HepG2 (cell line): ENCODE results near the gene TXNDC11. TPM values are rescaled to one million over a fixed set of nuclear protein-coding genes. Genes with fewer than 3 reads are reported as not detected.

Source experiments
- ARNT ChIP-seq: fragments of 450-650 bp; IDR thresholded peaks from 2 replicates; pipeline ENCODE4 v1.6.1; 2017
- CCAR2 ChIP-seq: fragments of 200-400 bp; formaldehyde crosslinking; optimal IDR thresholded peaks from 2 replicates; pipeline ENCODE3; 2018; ENCODE audit warnings: low read depth, mild to moderate bottlenecking, low read length, moderate library complexity
- GLMP ChIP-seq: sonication (generic); formaldehyde crosslinking; IDR thresholded peaks from 2 replicates; pipeline ENCODE4 v1.9.0; 2021; ENCODE audit warnings: missing genetic modification reagents, mild to moderate bottlenecking, borderline replicate concordance
- HDAC6 ChIP-seq: fragments of 200-600 bp; sonication (generic); IDR thresholded peaks from 2 replicates; pipeline ENCODE4 v1.7.0; 2017; ENCODE audit warnings: mild to moderate bottlenecking, antibody characterized with exemption, low read length, low read depth
- KDM4B ChIP-seq: sonication (generic); formaldehyde crosslinking; IDR thresholded peaks from 2 replicates; pipeline ENCODE4 v1.4.0; 2020; ENCODE audit warnings: missing genetic modification reagents
- MTF1 ChIP-seq: sonication (generic); formaldehyde crosslinking; IDR thresholded peaks from 2 replicates; pipeline ENCODE4 v1.5.0; 2020; ENCODE audit warnings: missing genetic modification reagents
- NCOA2 ChIP-seq: sonication (generic); formaldehyde crosslinking; IDR thresholded peaks from 2 replicates; pipeline ENCODE4 v1.8.0; 2022; ENCODE audit warnings: inconsistent platforms
- PITX1 ChIP-seq: sonication (generic); formaldehyde crosslinking; IDR thresholded peaks from 2 replicates; pipeline ENCODE4 v1.5.1; 2020; ENCODE audit warnings: mild to moderate bottlenecking, missing genetic modification reagents
- RCOR2 ChIP-seq: IDR thresholded peaks from 2 replicates; pipeline ENCODE4 v1.6.1; 2016; ENCODE audit warnings: missing biosample characterization, missing genetic modification reagents
- TMF1 ChIP-seq: sonication (generic); formaldehyde crosslinking; IDR thresholded peaks from 2 replicates; pipeline ENCODE4 v1.8.1; 2022; ENCODE audit warnings: low read depth, missing genetic modification reagents
- TRIM22 ChIP-seq: fragments of 450-650 bp; IDR thresholded peaks from 2 replicates; pipeline ENCODE4 v1.6.1; 2017
- ZBTB46 ChIP-seq: sonication (generic); formaldehyde crosslinking; IDR thresholded peaks from 2 replicates; pipeline ENCODE4 v1.4.0; 2020; ENCODE audit warnings: mild to moderate bottlenecking, missing genetic modification reagents, borderline replicate concordance
- ZFY ChIP-seq: sonication (generic); formaldehyde crosslinking; IDR thresholded peaks from 2 replicates; pipeline ENCODE4 v1.4.0; 2020; ENCODE audit warnings: missing genetic modification reagents
- ZKSCAN1 ChIP-seq: fragments of 150-350 bp; IDR thresholded peaks from 2 replicates; pipeline ENCODE4 v1.6.1; 2014; ENCODE audit warnings: low read length
- ZMYM3 ChIP-seq: sonication (generic); formaldehyde crosslinking; IDR thresholded peaks from 2 replicates; pipeline ENCODE4 v1.5.1; 2020; ENCODE audit warnings: mild to moderate bottlenecking, missing genetic modification reagents
- ZNF3 ChIP-seq: IDR thresholded peaks from 2 replicates; pipeline ENCODE4 v1.7.0; 2017; ENCODE audit warnings: inconsistent platforms
- ZNF496 ChIP-seq: sonication (generic); formaldehyde crosslinking; IDR thresholded peaks from 2 replicates; pipeline ENCODE4 v1.8.1; 2023; ENCODE audit warnings: mild to moderate bottlenecking, moderate library complexity, missing genetic modification reagents; ENCODE audit not compliant: insufficient replicate concordance
- ZNF556 ChIP-seq: sonication (generic); formaldehyde crosslinking; IDR thresholded peaks from 2 replicates; pipeline ENCODE4 v1.4.0; 2020; ENCODE audit warnings: mild to moderate bottlenecking, missing genetic modification reagents, borderline replicate concordance
- ZNF562 ChIP-seq: sonication (generic); formaldehyde crosslinking; IDR thresholded peaks from 2 replicates; pipeline ENCODE4 v1.8.0; 2022; ENCODE audit warnings: missing genetic modification reagents, borderline replicate concordance
- ZNF747 ChIP-seq: sonication (generic); formaldehyde crosslinking; IDR thresholded peaks from 2 replicates; pipeline ENCODE4 v1.8.1; 2023; ENCODE audit warnings: missing genetic modification reagents, mild to moderate bottlenecking, borderline replicate concordance
- ZNF83 ChIP-seq: sonication (generic); formaldehyde crosslinking; IDR thresholded peaks from 2 replicates; pipeline ENCODE4 v1.4.0; 2020; ENCODE audit warnings: missing genetic modification reagents, mild to moderate bottlenecking, borderline replicate concordance
- polyA plus RNA-seq, 8 experiments: library from polyadenylated mRNA; depleted of rRNA in 3 of 8; stranded (reverse) in 7 of 8; unstranded in 1 of 8; fragments of >200 nt; fragmentation: Illumina TruSeq in 4 of 8; extraction: Trizol in 4 of 8; gene quantifications; 2 replicates each; pipeline versions ENCODE4 v1.2.1 to v1.2.3, GENCODE V29; 2011 to 2016; ENCODE audit warnings: low read depth in 4 of 8, missing spikeins in 1 of 8, mixed read lengths in 1 of 8; ENCODE audit not compliant: insufficient read depth in 1 of 8
- total RNA-seq, 5 experiments: library from RNA; depleted of rRNA; stranded (reverse); fragments of >200 nt; fragmentation: Illumina TruSeq; extraction: Trizol; gene quantifications; 2 replicates each; pipeline ENCODE4 v1.2.3, GENCODE V29; 2016; ENCODE audit warnings: low read depth in 1 of 5
- TF ChIP-seq, protein P1 (sequence below): sonication (generic); formaldehyde crosslinking; IDR thresholded peaks from 2 replicates; pipeline ENCODE4 v1.5.1; 2020; ENCODE audit warnings: missing genetic modification reagents, mild to moderate bottlenecking, borderline replicate concordance
- TF ChIP-seq, protein P2 (sequence below): sonication (generic); formaldehyde crosslinking; conservative IDR thresholded peaks from 2 replicates; pipeline ENCODE4 v1.8.0; 2022; ENCODE audit warnings: low read depth, missing genetic modification reagents

Gene TXNDC11
- total and polyA plus RNA-seq, 2 of the 13 experiments (the other 11 are each of a cell fraction or from before 2014, with no cell fraction given) = 74.9 to 123 TPM

DNA sequence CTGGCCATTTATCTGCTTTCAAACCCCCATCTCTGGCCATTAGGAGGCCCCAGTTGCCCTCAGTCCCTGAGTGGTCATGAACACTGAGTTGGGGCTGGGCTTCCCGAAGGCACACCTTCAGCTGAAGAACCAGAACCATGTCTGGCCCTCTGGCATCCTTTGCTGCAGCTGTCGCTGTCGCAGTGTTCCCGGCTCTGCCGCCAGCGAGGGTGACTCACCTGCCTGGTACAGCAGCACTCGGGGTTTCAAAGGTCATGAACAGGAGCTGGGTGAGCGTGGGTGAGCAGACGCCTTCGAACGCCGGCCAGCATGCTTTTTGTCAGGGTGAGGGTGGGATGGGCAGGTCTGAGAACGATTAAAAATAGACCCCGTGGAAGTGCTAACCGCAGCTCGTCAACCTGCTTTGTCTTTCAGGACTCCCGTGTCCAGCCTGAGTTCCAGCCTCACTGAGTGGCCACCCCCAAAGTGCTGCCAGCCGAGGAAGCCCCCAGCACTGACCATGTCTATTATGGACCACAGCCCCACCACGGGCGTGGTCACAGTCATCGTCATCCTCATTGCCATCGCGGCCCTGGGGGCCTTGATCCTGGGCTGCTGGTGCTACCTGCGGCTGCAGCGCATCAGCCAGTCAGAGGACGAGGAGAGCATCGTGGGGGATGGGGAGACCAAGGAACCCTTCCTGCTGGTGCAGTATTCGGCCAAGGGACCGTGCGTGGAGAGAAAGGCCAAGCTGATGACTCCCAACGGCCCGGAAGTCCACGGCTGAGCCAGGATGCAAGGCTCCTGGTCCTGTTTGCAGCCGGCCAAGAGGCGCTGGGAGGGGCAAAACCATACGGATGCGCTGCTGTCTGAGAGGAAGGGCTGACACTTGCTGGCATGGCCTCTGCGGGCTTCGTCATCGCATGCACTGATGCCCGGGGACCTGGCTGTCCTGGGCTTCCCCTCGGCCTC lies 66.8 kb downstream of the TXNDC11 start (continued):
- TF ChIP-seq TRIM22 = no peak
- TF ChIP-seq NCOA2 (CRISPR knock-in tag) = peak; percentile 43
- no peak for TF ChIP-seq HDAC6
- TF ChIP-seq GLMP (CRISPR knock-in tag) = no peak
- no peak for TF ChIP-seq ZFY (CRISPR knock-in tag)
- TF ChIP-seq TMF1 (CRISPR knock-in tag) = peak; percentile 77; the same call in 1 of the 2 replicates
- TF ChIP-seq ARNT = no peak
- TF ChIP-seq ZNF562 = no peak
- TF ChIP-seq, protein P1, sequence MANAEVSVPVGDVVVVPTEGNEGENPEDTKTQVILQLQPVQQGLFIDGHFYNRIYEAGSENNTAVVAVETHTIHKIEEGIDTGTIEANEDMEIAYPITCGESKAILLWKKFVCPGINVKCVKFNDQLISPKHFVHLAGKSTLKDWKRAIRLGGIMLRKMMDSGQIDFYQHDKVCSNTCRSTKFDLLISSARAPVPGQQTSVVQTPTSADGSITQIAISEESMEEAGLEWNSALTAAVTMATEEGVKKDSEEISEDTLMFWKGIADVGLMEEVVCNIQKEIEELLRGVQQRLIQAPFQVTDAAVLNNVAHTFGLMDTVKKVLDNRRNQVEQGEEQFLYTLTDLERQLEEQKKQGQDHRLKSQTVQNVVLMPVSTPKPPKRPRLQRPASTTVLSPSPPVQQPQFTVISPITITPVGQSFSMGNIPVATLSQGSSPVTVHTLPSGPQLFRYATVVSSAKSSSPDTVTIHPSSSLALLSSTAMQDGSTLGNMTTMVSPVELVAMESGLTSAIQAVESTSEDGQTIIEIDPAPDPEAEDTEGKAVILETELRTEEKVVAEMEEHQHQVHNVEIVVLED (CRISPR knock-in tag) = peak; percentile 59; the same call in 1 of the 2 replicates
- no peak for TF ChIP-seq PITX1 (CRISPR knock-in tag)
- no peak for TF ChIP-seq MTF1 (CRISPR knock-in tag)
- TF ChIP-seq, protein P2, sequence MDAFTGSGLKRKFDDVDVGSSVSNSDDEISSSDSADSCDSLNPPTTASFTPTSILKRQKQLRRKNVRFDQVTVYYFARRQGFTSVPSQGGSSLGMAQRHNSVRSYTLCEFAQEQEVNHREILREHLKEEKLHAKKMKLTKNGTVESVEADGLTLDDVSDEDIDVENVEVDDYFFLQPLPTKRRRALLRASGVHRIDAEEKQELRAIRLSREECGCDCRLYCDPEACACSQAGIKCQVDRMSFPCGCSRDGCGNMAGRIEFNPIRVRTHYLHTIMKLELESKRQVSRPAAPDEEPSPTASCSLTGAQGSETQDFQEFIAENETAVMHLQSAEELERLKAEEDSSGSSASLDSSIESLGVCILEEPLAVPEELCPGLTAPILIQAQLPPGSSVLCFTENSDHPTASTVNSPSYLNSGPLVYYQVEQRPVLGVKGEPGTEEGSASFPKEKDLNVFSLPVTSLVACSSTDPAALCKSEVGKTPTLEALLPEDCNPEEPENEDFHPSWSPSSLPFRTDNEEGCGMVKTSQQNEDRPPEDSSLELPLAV = no peak
- TF ChIP-seq CCAR2 = no peak
- TF ChIP-seq ZNF747 (CRISPR knock-in tag) = no peak
- TF ChIP-seq KDM4B = peak; percentile 90
- no peak; the same call in 1 of the 2 replicates for TF ChIP-seq ZNF556 (CRISPR knock-in tag)
- no peak for TF ChIP-seq ZKSCAN1
- no peak for TF ChIP-seq ZBTB46 (CRISPR knock-in tag)
- TF ChIP-seq ZNF83 (CRISPR knock-in tag) = no peak
- peak; percentile 71; the same call in 1 of the 2 replicates for TF ChIP-seq ZMYM3
- TF ChIP-seq ZNF496 (CRISPR knock-in tag) = no peak
- 0 out of 2 replicates have a peak, but pooled peaks have one; percentile 30 for TF ChIP-seq ZNF3 (CRISPR knock-in tag)
- no peak for TF ChIP-seq RCOR2
